ENCODE data around the gene CLTC.

- TF ChIP-seq CTCF (conservative IDR thresholded peaks at IDR 0.05; ENCODE audit: low read length) (no peak), EZH2phosphoT487 (IDR thresholded peaks at IDR 0.05; ENCODE audit: borderline replicate concordance) (no peak)
Measured at GRCh38 chr17:59745040-59745439, 125.3 kb downstream of the CLTC start.

Data from Loucy (cell line).